ENCODE results near the gene PIMREG.
A peak's percentile ranks its signal among the peaks of the same experiment; 100 is the strongest.

The PIMREG gene

GRCh38 chr17:6443692-6444570, at the start of gene PIMREG:
PIMREG (plus strand) TSS chr17:6444455; CDS start chr17:6445111, 656 bp downstream.
- DNase-seq = peak; percentile 94

GRCh38 chr17:6398955-6399354, 45.3 kb upstream of the PIMREG start:
- DNase-seq = no peak

GRCh38 chr17:6402258-6402657, 42.0 kb upstream of the PIMREG start:
- DNase-seq = peak; percentile 63

GRCh38 chr17:6408276-6408675, 36.0 kb upstream of the PIMREG start:
- no peak for DNase-seq

GRCh38 chr17:6408735-6409134, 35.5 kb upstream of the PIMREG start:
- DNase-seq = no peak

- peak; percentile 39 for DNase-seq
These were observed 31.2 kb upstream of the PIMREG start for GRCh38 chr17:6413065-6413464.

- no peak for DNase-seq
These were observed 28.6 kb upstream of the PIMREG start for GRCh38 chr17:6415616-6416015.

GRCh38 chr17:6420173-6420641, 24.0 kb upstream of the PIMREG start:
- no peak for DNase-seq

- peak; percentile 62 for DNase-seq
These were observed 22.3 kb upstream of the PIMREG start for GRCh38 chr17:6421700-6422604.

- DNase-seq = no peak
These were observed 21.5 kb upstream of the PIMREG start for GRCh38 chr17:6422654-6423241.

GRCh38 chr17:6423931-6424330, 20.3 kb upstream of the PIMREG start:
- DNase-seq = no peak

- no peak for DNase-seq
These were observed 18.8 kb upstream of the PIMREG start for GRCh38 chr17:6425407-6425806.

- DNase-seq = no peak
These were observed 17.7 kb upstream of the PIMREG start for GRCh38 chr17:6426356-6427101.

GRCh38 chr17:6427279-6427781, 16.9 kb upstream of the PIMREG start:
- peak; percentile 16 for DNase-seq

GRCh38 chr17:6428207-6428965, 15.9 kb upstream of the PIMREG start:
- DNase-seq = no peak

- no peak for DNase-seq
These were observed 15.0 kb upstream of the PIMREG start for GRCh38 chr17:6429266-6429665.

- DNase-seq = no peak
These were observed 13.5 kb upstream of the PIMREG start for GRCh38 chr17:6430769-6431168.

GRCh38 chr17:6435051-6435450, 9.2 kb upstream of the PIMREG start, which contains the start of gene AIPL1:
AIPL1 (minus strand) TSS chr17:6435121; CDS start chr17:6435104, 17 bp downstream.
- DNase-seq = no peak

- peak; percentile 44 for DNase-seq
These were observed 8.3 kb upstream of the PIMREG start for GRCh38 chr17:6435968-6436367.

- no peak for DNase-seq
These were observed 6.8 kb upstream of the PIMREG start for GRCh38 chr17:6437466-6437865.

GRCh38 chr17:6437956-6438355, 6.3 kb upstream of the PIMREG start:
- DNase-seq = no peak
